ENCODE data around the gene CYSTM1.

Gene CYSTM1

DNA sequence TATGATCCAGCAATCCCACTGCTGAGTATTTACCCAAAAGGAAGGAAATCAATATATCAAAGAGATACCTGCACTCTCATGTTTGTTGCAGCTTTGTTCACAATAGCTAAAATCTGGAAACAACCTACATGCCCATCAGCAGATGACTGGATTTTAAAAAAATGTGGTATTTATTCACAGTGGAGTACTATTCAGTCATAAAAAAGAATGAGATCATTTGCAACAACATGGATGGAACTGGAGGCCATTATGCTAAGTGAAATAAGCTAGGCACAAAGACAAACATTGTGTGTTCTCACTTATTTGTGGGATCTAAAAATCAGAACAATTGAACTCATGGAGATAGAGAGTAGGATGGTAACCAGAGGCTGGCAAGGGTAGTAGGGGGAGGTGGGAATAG is 33.1 kb downstream of the CYSTM1 start:
- no peak for DNase-seq (ENCODE audit: low read depth, low spot score)

DNA sequence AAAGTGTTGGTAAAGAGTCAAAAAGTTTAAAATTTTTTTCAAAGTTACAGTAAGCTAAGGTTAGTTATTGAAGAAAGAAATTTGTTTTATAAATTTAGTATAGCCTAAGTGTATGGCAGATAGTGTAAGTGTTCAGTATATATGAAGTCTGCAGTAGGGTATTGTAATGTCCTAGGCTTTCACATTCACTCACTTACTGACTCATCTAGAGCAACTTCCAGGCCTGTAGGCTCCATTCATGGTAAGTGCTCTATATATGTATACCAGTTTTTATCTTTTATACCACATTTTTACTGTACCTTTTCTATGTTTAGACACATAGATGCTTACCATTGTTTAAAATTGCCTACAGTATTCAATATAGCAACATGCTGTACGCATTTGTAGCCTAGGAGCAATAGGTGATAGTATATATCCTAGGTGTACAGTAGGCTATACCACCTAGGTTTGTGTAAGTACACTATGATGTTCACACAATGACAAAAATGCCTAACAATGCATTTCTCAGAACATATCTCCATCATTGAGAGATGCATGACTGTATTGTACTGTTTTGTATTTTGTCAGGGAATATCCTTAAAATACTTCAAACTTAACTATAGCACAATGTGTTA is 38.5 kb downstream of the CYSTM1 start:
- no peak for DNase-seq (ENCODE audit: low read depth, low spot score)

DNA sequence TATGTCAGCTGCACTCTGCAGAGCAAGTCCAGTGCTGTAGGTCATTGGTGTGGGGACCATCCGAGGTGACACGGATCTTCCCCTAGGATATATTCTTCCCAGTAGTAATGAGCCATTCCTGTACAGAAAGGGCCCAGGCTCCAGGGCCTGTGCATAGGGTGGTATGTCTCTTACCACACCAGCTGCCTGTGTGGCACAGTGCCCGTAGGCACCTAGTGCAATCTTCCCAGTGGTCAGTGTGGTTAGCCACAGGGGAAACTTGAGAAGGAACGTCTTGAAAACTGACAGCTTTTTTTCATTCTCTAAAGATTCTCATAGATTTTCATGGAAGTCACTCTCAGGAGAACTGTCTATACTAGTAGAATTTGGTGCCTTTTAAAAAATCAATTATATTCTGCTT is 39.8 kb downstream of the CYSTM1 start:
- DNase-seq (ENCODE audit: low read depth, low spot score) = no peak

DNA sequence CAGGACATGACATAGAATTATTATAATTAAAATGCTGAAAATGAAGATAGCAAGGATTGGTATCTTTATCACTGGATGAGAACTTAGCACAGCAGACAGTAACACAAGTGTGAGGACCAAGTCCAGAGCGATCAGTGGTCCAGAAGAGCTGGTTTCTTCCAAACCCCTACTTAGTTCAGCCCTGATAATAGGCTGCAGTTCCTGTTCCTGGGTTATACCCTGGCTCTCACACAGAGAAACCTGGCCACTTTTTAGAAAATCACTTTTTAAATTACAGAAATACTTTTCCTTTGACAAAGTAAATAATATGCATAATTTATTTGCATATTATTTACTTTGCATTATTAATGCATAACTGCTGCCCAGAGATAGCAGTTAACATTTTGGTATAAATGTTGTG is 40.3 kb downstream of the CYSTM1 start:
- DNase-seq (ENCODE audit: low read depth, low spot score) = no peak

DNA sequence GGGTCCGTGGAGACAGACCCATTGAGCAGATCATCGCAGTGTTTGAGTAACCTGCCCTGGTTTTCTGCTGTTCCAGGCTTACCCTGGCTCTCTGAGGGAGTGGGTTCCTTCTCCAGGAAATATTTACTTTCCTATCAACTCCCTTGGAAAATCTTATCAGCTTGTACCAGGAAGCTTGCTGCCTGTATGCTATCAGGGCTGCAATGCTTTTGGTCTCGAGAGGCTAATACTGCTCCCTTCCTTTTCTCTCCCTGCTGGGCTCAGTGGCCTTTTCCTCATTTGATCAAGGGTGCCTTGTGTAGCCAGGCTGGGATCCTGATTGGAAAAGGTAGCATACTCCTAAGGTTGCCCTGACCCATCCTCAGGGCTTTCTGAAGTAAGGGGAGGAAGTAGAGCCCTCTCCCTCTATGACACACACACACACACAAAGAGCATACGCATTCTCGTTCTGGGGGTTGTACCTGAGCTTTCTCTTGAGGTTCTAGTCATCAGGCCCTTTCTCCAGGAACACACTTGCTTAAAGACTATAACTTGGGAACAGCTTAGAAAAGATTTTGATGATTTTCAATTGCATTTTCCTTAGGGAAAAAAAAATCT is 41.6 kb downstream of the CYSTM1 start:
- DNase-seq (ENCODE audit: low read depth, low spot score) = no peak

DNA sequence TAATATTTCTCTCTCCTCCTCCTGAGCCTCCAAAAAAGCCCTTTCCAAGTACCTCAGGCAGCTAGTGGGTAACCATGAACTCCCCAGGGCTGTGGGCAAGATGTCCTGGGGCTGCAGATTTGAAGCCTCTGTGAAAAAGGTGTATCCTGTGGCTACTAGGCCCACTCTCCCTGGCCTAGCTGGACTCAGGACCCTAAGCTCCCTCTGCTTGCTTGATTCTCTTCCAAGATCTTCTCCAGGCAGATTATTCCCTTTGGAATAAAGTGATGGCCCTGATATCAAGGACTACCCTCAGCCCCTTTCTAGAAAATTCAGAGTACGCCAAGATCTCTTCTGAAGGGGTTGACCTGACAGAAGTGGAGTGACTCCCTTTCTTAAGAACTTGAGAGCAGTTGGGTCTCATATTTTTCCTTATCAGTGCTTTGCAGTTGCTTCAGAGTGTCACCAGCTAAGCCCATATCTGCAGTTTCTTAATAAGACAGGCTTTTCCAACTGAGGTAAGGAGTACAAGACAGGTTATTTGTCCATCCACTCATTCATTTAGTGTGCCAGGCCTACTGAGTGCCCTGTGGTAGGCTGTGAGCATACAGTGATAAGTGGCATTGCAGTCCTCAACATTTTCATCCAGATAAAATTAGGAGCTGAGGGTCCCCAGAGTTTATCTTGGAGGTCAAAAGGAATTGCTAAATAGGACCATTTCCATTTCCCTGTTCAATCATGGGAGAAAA is 42.5 kb downstream of the CYSTM1 start:
- DNase-seq (ENCODE audit: low read depth, low spot score) = no peak

DNA sequence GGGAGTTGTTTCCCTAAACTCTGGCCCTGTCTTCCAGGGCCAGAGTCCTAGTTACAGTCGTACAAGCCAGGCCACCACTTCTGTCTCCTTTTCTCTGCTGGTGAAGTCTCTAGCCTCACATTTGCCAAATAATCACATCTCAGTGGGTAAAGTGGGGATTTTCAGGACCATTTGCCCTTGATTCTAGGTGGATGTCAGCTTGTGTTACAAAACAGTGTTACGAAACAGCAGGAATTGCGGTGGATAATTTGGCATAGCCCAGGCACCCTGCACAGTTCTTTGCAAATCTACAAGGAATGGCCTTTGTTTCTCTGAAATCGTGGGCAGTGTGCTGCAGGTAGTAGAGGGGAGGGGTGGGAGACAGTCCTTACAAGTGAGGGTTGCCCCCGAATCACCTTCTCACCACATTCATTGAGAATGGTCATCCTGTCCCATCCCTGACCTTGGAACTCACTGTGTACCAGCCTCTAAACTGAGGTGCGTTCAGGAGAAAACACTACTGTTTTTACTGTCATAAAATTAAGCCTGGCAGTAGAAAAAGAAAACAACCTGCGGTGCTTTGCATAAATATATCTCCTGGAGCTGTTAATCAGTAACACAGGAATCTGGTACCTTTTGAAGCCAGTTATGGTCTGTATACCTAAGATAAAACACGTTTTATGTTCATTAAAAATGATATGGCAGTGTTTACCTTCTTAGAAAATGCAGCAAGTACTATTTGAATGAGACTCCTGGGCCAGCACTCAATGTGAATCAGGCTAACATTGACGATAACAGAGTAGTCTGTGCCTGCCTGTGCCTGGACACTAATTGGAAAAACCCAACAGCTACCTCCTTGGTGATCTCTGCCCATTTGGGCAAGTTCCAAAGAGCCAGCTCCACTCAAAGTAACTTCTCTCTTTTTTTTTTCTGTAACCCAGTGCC is 44.3 kb downstream of the CYSTM1 start:
- no peak for DNase-seq (ENCODE audit: low read depth, low spot score)

DNA sequence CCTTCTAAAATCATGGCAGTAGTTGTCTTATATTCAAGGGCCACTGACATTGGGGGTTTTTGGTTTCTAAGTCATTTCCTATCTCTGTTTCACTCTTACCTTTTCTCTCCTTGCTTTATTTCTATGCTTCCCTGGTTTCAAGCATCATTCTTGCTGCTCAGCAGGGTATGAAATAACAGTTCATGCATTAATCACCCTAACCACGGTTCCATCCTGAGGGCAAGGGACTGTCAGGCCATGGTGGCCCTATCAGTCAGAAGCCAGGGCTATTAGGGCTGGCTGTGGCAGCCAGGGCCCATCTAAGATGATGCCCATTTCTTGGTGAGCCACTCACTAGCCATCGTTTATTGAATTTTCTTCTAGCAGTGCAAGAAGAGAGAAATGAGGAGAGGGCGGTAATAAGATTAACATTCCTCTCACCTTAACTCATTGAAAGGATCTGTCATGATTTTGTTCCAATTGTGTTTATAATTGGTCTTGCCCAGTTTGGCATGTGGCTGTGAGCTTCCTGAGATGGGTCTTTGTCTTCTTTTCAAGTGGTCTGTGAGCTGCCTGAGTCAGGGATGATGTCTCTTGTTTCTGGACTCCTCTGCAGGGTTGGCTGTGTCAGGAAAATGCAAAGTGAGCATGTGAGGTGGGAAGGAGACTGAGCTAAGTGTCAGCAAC is 45.2 kb downstream of the CYSTM1 start:
- no peak for DNase-seq (ENCODE audit: low read depth, low spot score)

DNA sequence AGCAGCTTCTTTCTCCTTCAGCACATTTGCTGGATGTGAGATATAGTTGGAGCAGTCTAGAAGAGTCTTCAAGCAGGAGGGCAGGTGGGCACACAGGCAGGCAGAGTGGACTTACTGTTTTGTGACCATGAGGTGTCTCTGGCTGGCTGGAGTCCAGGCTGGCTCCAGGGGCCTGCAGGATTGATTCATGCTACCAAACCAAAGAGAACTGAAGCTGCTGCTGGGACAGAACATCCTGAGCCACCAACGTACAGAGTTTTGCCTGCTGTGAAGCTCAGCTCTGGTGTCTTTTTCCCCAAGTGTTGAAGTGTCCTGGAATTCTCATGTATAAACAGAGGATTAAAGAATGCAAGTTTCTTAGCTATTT is 45.7 kb downstream of the CYSTM1 start:
- DNase-seq (ENCODE audit: low read depth, low spot score) = no peak

DNA sequence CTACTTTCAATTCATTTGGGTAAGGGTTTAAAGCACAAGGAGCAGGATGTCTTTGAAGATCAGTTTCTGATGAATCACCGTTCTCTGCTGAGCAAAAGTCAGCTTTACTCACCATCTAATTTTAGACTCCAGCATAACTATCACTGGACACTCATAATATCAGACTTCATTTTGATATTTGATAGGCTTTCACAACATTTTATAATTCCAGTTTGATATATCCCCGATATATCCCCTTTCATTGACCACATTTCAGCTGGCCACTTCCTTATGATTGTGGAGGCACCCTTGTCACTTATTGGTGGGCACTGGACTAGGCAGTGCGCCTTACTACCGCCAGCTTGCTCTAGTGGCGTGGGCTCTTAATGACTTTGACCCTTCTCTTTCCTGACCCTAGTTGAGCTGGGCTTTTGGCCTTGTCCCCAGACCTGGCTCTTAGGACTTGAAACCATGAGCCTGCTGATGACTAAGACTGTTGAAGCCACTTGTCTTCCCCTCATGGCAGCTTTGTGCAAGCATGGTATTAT is 46.8 kb downstream of the CYSTM1 start:
- DNase-seq (ENCODE audit: low read depth, low spot score) = no peak

DNA sequence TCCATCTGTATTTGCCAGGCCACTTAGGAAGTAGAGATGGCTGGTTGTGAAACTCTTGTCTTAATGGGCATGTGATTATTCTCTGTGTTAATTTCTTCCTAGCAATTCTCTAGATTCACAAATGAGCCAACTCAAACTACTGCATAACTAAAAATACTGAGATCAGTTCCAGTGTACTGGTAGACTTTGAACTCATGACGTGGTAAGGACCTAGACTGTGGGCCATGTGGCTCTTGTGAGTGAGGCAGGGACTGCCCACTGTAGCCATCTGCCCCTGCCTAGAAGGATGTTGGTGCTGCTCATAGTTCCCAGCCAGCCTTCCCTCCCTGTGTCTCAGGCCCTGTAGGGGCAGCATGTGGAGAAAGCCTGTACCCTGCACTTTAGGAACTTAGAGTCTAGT is 47.4 kb downstream of the CYSTM1 start:
- no peak for DNase-seq (ENCODE audit: low read depth, low spot score)

DNA sequence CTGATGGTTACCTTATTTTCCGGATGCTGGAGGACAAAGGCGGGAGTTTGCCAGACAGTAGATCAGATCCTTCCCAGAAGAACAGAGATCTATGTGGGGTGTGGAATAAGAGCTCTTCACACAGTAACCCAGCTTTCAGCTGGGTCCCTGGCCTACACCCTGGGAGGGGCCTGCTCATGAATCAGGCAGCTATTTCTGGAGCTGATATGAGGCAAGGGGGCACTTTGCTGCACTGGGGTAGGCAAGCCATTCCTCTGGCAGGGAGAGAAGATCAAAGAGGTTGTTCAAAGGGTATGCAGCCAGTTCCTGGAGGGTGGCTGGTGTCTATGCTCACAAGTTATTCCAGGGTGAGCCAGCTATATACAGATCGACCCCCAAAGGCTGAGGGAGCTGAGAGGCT is 48.6 kb downstream of the CYSTM1 start:
- DNase-seq (ENCODE audit: low read depth, low spot score) = no peak

DNA sequence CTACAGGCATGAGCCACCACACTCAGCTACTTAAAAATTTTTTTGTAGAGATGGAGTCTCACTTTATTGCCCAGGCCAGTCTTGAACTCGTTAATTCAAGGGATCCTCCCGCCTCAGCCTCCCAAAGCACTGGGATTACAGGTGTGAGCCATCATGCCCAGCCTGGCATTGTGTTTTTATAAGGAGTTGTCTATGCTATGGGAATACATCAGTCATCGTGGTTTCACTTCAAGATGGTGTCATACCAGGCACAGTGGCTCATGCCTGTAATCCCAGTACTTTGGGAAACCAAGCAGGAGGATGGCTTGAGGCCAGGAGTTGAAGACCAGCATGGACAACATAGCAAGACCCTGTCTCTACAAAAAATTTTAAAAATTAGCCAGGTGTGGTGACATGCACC is 49.7 kb downstream of the CYSTM1 start:
- DNase-seq (ENCODE audit: low read depth, low spot score) = no peak

DNA sequence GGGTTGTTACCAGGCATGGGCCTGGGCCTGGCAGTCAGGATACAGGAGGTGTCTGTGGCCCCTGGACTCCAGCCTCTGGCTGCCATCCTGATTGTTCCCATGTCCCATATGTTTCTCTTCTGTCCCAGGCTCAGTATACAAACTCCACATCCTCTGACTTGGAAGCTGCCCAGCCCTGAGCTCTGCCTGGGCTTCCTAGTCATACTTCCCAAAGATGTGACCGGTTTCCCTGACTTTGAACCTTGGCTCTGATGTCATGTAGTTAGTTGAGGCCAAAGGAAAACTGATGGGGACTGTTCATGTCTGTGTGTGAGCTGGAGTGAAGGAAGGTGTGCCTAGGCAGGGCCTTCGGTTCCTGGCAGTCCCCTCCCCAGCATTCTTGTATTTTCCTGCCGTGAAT is 50.4 kb downstream of the CYSTM1 start:
- DNase-seq (ENCODE audit: low read depth, low spot score) = no peak

DNA sequence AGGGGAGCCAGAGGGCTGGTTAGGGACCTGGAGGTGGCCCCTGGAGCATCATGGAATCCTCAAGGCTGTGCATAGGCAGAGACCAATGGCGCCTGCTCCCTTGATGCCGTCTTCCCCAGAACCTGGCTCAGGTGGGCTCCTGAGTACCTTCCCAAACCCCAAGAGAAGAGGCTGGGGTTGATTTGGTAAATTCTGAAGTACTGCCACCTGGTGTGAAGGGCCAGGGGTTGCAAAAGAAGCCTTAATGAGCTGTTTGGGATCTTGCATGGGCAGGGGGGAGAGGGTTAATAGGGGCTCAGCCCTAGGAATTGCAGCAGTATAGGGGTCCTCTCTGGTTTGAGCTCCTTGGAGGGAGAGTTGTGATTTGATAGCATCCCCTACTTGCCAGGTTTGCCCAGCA is 52.1 kb downstream of the CYSTM1 start:
- no peak for DNase-seq (ENCODE audit: low read depth, low spot score)

DNA sequence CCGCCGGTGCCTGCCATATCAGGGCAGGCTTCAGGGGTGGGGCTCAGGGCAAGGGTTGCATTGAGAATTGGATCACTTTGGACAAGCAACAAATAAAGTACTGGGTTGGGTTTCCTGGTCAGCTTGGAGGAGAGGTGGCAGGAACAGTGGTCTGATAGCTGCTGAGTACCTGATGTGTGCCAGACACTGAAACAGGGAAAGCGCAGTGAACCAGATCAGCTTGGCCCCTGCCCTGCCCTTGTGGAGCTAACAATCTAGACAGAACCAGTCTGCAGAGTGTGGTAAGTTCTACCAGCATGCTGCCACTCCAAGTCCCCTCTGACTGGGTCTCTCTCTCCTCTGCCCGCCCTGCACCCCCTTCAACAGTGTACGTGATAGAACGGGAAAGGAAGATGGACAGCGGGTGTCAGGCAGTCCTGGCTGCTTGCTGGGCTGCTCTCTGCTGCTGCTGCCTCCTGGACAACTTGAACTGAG is 53.4 kb downstream of the CYSTM1 start:
- no peak for DNase-seq (ENCODE audit: low read depth, low spot score)

DNA sequence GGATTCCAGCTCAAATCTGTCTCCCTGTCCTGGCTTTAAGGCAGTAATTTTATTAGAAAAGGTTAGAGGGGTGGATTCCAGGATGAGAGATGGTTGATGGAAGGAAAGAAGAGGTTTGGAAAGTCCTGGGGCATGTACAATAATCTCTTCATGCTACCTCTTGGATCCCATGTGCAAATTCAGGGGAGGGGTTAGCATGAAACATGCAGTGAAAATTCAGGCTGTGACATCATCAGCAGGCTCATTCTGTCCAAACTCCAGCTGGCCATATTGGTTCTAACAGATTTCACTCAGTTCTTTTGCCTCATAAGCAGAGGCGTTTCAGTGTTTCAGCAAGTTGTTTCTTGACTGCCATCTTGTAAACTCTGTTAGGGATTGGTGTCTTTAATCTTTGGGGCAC is 55.4 kb downstream of the CYSTM1 start:
- no peak for DNase-seq (ENCODE audit: low read depth, low spot score)

DNA sequence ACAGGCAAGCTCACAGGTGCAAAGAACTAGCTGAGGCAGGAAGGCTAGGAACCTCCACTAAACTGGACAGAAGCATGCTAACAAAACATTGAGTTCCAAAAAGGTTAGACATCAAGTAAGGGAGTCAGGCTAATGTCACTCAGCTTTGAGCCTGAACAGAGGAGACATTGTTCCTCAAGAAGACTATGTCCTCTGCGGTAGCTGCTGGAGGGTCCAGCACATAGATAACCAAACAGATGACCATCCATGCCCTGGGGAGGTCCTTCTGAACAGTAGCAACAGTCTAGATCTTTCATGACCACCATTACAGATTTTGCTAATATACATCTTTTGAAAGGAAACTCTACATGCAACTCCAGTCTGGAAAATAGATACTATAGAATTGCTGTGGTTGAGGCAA is 57.7 kb downstream of the CYSTM1 start:
- no peak for DNase-seq (ENCODE audit: low read depth, low spot score)

DNA sequence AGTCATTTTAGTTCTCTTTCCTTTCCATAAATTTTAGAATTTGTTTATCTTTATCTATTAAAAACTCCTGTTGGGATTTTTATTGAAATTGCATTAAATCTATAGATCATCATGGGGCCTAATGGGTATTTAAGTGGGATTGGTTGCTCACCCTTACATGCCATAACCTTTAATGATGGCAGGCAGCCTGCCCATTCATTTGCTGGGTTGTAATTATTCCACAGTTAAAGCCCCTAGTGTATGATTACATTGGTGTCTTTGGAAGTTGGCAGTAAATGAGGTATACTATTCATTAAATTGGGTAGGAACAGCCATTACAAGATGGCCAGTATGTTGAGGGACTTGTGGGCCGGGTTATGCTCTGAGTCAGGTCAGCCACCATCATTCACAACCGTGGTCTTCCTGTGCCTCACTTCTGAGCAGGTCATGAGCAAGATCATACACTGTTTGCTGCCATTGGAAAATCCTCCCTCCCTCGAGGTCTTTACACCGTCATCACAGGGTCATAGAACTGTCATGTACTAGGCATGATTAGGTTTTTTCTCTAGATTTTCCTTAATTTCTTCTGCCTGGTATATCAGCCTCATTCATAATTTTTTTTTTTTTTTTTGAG is 59.5 kb downstream of the CYSTM1 start:
- DNase-seq (ENCODE audit: low read depth, low spot score) = no peak

DNA sequence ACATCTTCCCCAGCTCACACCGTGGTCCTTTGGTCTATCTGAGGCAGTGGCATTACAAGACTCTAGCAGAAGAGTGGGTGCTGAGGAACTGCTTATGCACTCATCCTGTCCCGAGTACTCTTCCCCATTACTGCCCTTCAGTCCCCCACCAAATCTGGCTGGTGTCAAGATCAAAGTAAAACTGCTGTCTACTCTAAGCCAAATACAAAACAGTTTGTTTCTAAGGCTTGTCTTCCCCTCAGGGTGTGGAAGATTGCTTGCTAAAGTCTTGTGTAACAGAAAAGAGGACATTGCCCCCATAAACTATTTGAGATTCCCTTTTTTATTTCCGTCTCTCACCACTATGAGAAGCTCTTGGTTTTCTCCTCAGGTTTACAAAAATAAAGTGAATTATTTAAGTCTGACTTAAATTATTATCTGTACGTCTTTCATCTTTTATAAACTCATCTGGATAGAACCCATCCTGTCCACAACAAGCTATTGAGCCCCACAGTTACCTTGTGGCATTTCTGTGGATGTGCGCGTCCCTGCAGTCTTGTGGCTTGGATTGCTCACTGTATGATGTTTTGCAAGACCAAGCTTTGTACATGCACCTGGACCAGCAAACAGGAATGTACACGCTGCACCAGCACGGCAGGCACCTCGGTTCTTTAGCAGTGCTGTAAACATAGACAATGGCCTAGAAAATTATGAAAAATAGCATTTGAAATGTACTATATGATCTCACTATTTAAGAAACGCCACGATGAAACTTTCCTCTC is 61.0 kb downstream of the CYSTM1 start:
- no peak for DNase-seq (ENCODE audit: low read depth, low spot score)

Data from activated CD4-positive, CD25-positive, alpha-beta regulatory T cell treated with anti-CD3 and anti-CD28 coated beads, Interleukin-2, amount 50 U/mL, for 16 hours (primary cell).